ENCODE results near the gene PKD1L1. TPM values are rescaled to one million over a fixed set of nuclear protein-coding genes. Genes with fewer than 3 reads are reported as not detected.

PKD1L1 gene
- total and polyA plus RNA-seq, 4 experiments from 2014 or later = 0.55 to 0.73 TPM; not detected in 2

DNA sequence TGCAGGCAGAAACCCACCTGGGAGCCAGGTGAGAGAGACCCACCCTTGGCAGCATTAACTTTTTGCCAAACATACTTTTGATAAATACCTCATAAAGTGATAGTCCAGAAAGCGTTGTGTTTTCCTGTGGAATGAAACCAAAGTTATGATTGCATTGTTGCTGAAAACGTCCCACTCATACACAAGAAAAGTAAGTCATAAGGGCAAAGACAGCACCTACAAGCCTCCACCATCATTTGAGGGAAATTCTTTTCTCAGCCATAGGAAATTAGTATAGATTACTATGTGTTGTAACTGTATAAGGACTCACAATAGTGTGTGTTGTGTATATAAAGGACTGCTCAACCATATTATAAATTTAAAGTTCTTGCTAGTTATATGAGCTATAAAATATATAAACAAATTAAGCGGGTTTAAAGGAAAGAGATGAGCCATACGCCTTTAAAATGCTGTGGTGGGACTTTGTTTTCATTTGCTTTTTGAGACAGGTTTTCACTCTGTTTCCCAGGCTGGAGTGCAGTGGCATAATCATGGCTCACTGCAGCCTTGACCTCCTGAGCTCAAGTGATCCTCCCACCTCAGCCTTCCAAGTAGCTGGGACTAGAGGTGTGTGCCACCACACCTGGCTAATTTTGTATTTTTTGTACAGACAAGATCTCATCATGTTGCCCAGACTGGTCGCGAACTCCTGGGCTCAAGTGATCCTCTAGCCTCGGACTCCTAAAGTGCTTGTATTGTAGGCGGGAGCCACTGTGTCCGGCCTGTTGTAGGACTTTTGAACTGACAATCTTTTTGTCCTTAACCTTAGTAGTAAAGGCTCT lies 160.8 kb downstream of the PKD1L1 start:
- H3K27me3 Mint-ChIP-seq = peaks cover 0 to 1% of the 10 kb centered on the region in 2 donors
- H3K9me3 Mint-ChIP-seq = peaks cover 0 to 2% (median 0%) of the 10 kb centered on the region in 8 donors
- no peak overlapping the region for H3K4me3 Mint-ChIP-seq
- DNase-seq = no peak
- H3K4me1 Mint-ChIP-seq = no peaks in the 10 kb centered on the region
- H3K27me3 ChIP-seq (ENCODE audit: insufficient read depth, low read length) = no peaks in the 10 kb centered on the region
- H3K36me3 Mint-ChIP-seq = no peaks in the 10 kb centered on the region
- H3K27ac Mint-ChIP-seq = no peak overlapping the region
- CTCF ChIA-PET (ENCODE audit: partially characterized antibody) = no interaction called here
- H3K9me3 ChIP-seq (ENCODE audit: control insufficient read depth in 1 of 2, low read length in 2 of 2) = no peaks in the 10 kb centered on the region
- intact Hi-C loops (cut with micrococcal nuclease) = no loop called here
- H3K36me3 ChIP-seq (ENCODE audit: insufficient read depth, low read length) = no peaks in the 10 kb centered on the region
- H3K4me1 ChIP-seq (ENCODE audit: insufficient read depth, low read length) = no peaks in the 10 kb centered on the region
- POLR2A ChIA-PET (ENCODE audit: partially characterized antibody) = no interaction called here
- H3K4me3 ChIP-seq (ENCODE audit: low read length in 2 of 2) = no peak overlapping the region
- H3K27ac ChIP-seq (ENCODE audit: low read depth, low read length) = no peak overlapping the region

GRCh38 chr7:47786557-47787248 lies 161.6 kb downstream of the PKD1L1 start:
- intact Hi-C loops (cut with micrococcal nuclease) = no loop called here
- CTCF ChIA-PET (ENCODE audit: partially characterized antibody) = interaction anchor here (0.6 kb wide), 1 partner anchor 1941 kb away, joined by 3 read pairs; no protein-coding TSS in a partner anchor
- Histone ChIP-seq H3K4me1 (ENCODE audit: insufficient read depth, low read length) (no peaks in the 10 kb centered on the region), H3K4me3 (ENCODE audit: low read length in 2 of 2) (no peak overlapping the region), H3K27me3 (ENCODE audit: insufficient read depth, low read length) (no peaks in the 10 kb centered on the region), H3K9me3 (ENCODE audit: control insufficient read depth in 1 of 2, low read length in 2 of 2) (no peaks in the 10 kb centered on the region), H3K36me3 (ENCODE audit: insufficient read depth, low read length) (no peaks in the 10 kb centered on the region), H3K27ac (ENCODE audit: low read depth, low read length) (no peak overlapping the region)
- POLR2A ChIA-PET (ENCODE audit: partially characterized antibody) = no interaction called here
- Mint-ChIP-seq H3K27ac (no peak overlapping the region), H3K4me3 (no peak overlapping the region), H3K27me3 (no peaks in the 10 kb centered on the region), H3K4me1 (no peaks in the 10 kb centered on the region), H3K9me3 (peaks cover 0 to 2% (median 0%) of the 10 kb centered on the region in 8 donors), H3K36me3 (no peaks in the 10 kb centered on the region)
- DNase-seq = no peak

DNA sequence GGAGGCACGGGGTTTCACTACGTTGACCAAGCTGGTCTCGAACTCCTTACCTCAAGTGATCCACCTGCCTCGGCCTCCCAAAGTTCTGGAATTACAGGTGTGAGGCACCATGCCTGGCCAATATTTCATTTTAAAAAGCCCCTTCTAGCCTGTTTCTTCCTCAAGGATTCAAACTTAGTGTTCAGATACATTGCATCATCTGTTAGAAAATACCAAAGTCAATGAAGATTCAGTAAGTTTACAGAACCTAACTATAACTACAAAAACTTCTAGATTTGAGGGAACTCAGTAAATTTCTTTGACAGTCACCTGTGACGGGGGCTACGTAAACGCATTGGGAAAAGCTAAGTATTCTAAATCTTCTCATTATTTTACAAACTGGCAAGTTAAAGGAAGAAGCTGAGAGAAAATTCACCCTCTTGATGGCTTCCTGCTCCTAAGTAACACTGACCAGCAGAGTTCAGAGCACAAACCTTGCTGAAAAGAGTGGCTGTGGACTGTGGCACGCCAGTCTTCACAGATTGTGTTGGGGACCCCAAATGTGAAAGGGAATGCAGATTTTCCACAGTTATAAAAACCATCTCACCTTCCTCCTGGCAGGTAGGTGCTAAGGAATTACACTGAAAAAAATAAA lies 162.2 kb downstream of the PKD1L1 start:
- ChIA-PET POLR2A (ENCODE audit: partially characterized antibody) (no interaction called here), CTCF (ENCODE audit: partially characterized antibody) (interaction anchor here (0.6 kb wide), 1 partner anchor 1940 kb away, joined by 3 read pairs; no protein-coding TSS in a partner anchor)
- Histone ChIP-seq H3K9me3 (ENCODE audit: control insufficient read depth in 1 of 2, low read length in 2 of 2) (no peaks in the 10 kb centered on the region), H3K36me3 (ENCODE audit: insufficient read depth, low read length) (no peaks in the 10 kb centered on the region), H3K4me1 (ENCODE audit: insufficient read depth, low read length) (no peaks in the 10 kb centered on the region), H3K4me3 (ENCODE audit: low read length in 2 of 2) (no peak overlapping the region), H3K27ac (ENCODE audit: low read depth, low read length) (no peak overlapping the region), H3K27me3 (ENCODE audit: insufficient read depth, low read length) (no peaks in the 10 kb centered on the region)
- Mint-ChIP-seq H3K27ac (no peak overlapping the region), H3K9me3 (peaks cover 0 to under 1% (median 0%) of the 10 kb centered on the region in 8 donors), H3K27me3 (no peaks in the 10 kb centered on the region), H3K4me3 (no peak overlapping the region), H3K4me1 (no peaks in the 10 kb centered on the region), H3K36me3 (no peaks in the 10 kb centered on the region)
- no peak for DNase-seq
- intact Hi-C loops (cut with micrococcal nuclease) = no loop called here

GRCh38 chr7:47783456-47784223 lies 164.6 kb downstream of the PKD1L1 start:
- CTCF ChIA-PET (ENCODE audit: partially characterized antibody) = no interaction called here
- no peak overlapping the region for H3K4me3 Mint-ChIP-seq
- H3K27me3 ChIP-seq (ENCODE audit: insufficient read depth, low read length) = no peaks in the 10 kb centered on the region
- H3K36me3 ChIP-seq (ENCODE audit: insufficient read depth, low read length) = no peaks in the 10 kb centered on the region
- no peaks in the 10 kb centered on the region for H3K9me3 Mint-ChIP-seq
- POLR2A ChIA-PET (ENCODE audit: partially characterized antibody) = no interaction called here
- H3K27ac ChIP-seq (ENCODE audit: low read depth, low read length) = no peak overlapping the region
- H3K9me3 ChIP-seq (ENCODE audit: control insufficient read depth in 1 of 2, low read length in 2 of 2) = no peaks in the 10 kb centered on the region
- H3K27me3 Mint-ChIP-seq = peaks cover 0 to 2% of the 10 kb centered on the region in 2 donors
- no peak overlapping the region for H3K4me3 ChIP-seq (ENCODE audit: low read length in 2 of 2)
- intact Hi-C loops (cut with micrococcal nuclease) = no loop called here
- no peaks in the 10 kb centered on the region for H3K4me1 Mint-ChIP-seq
- H3K27ac Mint-ChIP-seq = no peak overlapping the region
- no peak for DNase-seq
- H3K4me1 ChIP-seq (ENCODE audit: insufficient read depth, low read length) = no peaks in the 10 kb centered on the region
- H3K36me3 Mint-ChIP-seq = no peaks in the 10 kb centered on the region

GRCh38 chr7:47782792-47783191 lies 165.5 kb downstream of the PKD1L1 start:
- no peak overlapping the region for H3K4me3 Mint-ChIP-seq
- no peaks in the 10 kb centered on the region for H3K4me1 Mint-ChIP-seq
- no peak overlapping the region for H3K27ac Mint-ChIP-seq
- no peak overlapping the region for H3K4me3 ChIP-seq (ENCODE audit: low read length in 2 of 2)
- CTCF ChIA-PET (ENCODE audit: partially characterized antibody) = no interaction called here
- no peaks in the 10 kb centered on the region for H3K9me3 ChIP-seq (ENCODE audit: control insufficient read depth in 1 of 2, low read length in 2 of 2)
- DNase-seq = no peak
- no peaks in the 10 kb centered on the region for H3K4me1 ChIP-seq (ENCODE audit: insufficient read depth, low read length)
- H3K9me3 Mint-ChIP-seq = no peaks in the 10 kb centered on the region
- no peaks in the 10 kb centered on the region for H3K36me3 Mint-ChIP-seq
- H3K27me3 Mint-ChIP-seq = peaks cover 0 to 2% of the 10 kb centered on the region in 2 donors
- no peaks in the 10 kb centered on the region for H3K27me3 ChIP-seq (ENCODE audit: insufficient read depth, low read length)
- intact Hi-C loops (cut with micrococcal nuclease) = no loop called here
- POLR2A ChIA-PET (ENCODE audit: partially characterized antibody) = no interaction called here
- H3K27ac ChIP-seq (ENCODE audit: low read depth, low read length) = no peak overlapping the region
- no peaks in the 10 kb centered on the region for H3K36me3 ChIP-seq (ENCODE audit: insufficient read depth, low read length)

DNA sequence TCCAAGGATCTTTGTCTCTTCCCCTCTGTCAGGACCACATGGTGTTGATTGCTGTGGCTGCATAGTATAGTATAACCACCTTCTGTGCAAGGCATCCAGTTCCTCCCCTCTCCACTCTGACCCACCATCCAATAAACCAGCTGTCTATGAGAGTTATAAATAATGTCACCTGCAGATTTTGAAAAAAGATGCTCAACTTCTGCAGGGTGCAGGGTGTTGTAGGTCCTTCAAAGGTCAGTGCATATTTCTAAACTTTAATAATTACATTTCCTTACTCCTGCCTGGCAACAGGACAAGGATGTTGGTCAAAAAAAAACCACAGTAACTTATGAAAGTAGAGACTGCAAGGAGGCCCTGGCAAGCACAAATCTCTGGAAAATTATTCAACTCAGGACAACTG lies 166.2 kb downstream of the PKD1L1 start:
- H3K4me3 Mint-ChIP-seq = no peak overlapping the region
- H3K36me3 Mint-ChIP-seq = no peaks in the 10 kb centered on the region
- H3K27me3 ChIP-seq (ENCODE audit: insufficient read depth, low read length) = no peaks in the 10 kb centered on the region
- peaks cover 0 to 2% of the 10 kb centered on the region in 2 donors for H3K27me3 Mint-ChIP-seq
- intact Hi-C loops (cut with micrococcal nuclease) = no loop called here
- CTCF ChIA-PET (ENCODE audit: partially characterized antibody) = no interaction called here
- H3K4me3 ChIP-seq (ENCODE audit: low read length in 2 of 2) = no peak overlapping the region
- no peaks in the 10 kb centered on the region for H3K36me3 ChIP-seq (ENCODE audit: insufficient read depth, low read length)
- H3K27ac Mint-ChIP-seq = no peak overlapping the region
- no peaks in the 10 kb centered on the region for H3K9me3 ChIP-seq (ENCODE audit: control insufficient read depth in 1 of 2, low read length in 2 of 2)
- DNase-seq = no peak
- no peak overlapping the region for H3K27ac ChIP-seq (ENCODE audit: low read depth, low read length)
- no peaks in the 10 kb centered on the region for H3K4me1 Mint-ChIP-seq
- POLR2A ChIA-PET (ENCODE audit: partially characterized antibody) = no interaction called here
- no peaks in the 10 kb centered on the region for H3K9me3 Mint-ChIP-seq
- no peaks in the 10 kb centered on the region for H3K4me1 ChIP-seq (ENCODE audit: insufficient read depth, low read length)

DNA sequence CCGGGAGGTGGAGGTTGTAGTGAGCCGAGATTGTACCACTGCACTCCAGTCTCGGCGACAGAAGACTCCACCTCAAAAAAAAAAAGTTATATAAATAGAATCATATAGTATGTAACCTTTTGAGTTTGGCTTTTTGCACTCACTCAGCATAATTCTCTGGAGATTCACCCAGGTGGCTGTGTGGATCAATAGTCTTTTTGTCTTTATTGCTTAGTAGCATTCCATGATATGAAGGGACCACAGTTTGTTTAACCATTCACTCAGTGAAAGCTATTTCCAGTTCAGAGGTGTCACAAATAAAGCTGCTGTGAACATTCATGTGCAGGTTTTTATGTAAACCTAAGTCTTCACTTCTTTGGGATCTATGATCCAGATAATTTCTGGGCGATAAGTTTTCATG lies 167.7 kb downstream of the PKD1L1 start:
- Mint-ChIP-seq H3K9me3 (no peaks in the 10 kb centered on the region), H3K4me1 (no peaks in the 10 kb centered on the region), H3K4me3 (no peak overlapping the region), H3K36me3 (no peaks in the 10 kb centered on the region), H3K27me3 (peaks cover 0 to 2% of the 10 kb centered on the region in 2 donors), H3K27ac (no peak overlapping the region)
- no peaks in the 10 kb centered on the region for H3K36me3 ChIP-seq (ENCODE audit: insufficient read depth, low read length)
- no peaks in the 10 kb centered on the region for H3K4me1 ChIP-seq (ENCODE audit: insufficient read depth, low read length)
- no peak overlapping the region for H3K27ac ChIP-seq (ENCODE audit: low read depth, low read length)
- POLR2A ChIA-PET (ENCODE audit: partially characterized antibody) = no interaction called here
- intact Hi-C loops (cut with micrococcal nuclease) = no loop called here
- H3K4me3 ChIP-seq (ENCODE audit: low read length in 2 of 2) = no peak overlapping the region
- no peaks in the 10 kb centered on the region for H3K27me3 ChIP-seq (ENCODE audit: insufficient read depth, low read length)
- CTCF ChIA-PET (ENCODE audit: partially characterized antibody) = no interaction called here
- DNase-seq = no peak
- H3K9me3 ChIP-seq (ENCODE audit: control insufficient read depth in 1 of 2, low read length in 2 of 2) = no peaks in the 10 kb centered on the region

All from CD4-positive, alpha-beta memory T cell (primary cell).